Type B pancreatic cell (in vitro differentiated cells): Measurements from ENCODE around the gene APBB2. TPM values are rescaled to one million over a fixed set of nuclear protein-coding genes. Genes with fewer than 3 reads are reported as not detected.

Source experiments
- DNase-seq: peaks from one replicate; pipeline ENCODE4 v3.0.0; 2021; ENCODE audit warnings: mixed read lengths; ENCODE audit not compliant: unreplicated experiment; ENCODE audit errors: extremely low spot score
- H3K27ac Mint-ChIP-seq: 2 replicates; pipeline ENCODE4 v1.8.0; 2021; ENCODE audit warnings: mild to moderate bottlenecking, mixed read lengths
- H3K27me3 Mint-ChIP-seq: 2 replicates; pipeline ENCODE4 v1.8.0; 2021; ENCODE audit warnings: mixed read lengths
- H3K36me3 Mint-ChIP-seq: 2 replicates; pipeline ENCODE4 v1.8.0; 2021; ENCODE audit warnings: mixed read lengths
- H3K4me1 Mint-ChIP-seq: one replicate; pipeline ENCODE4 v1.8.0; 2021; ENCODE audit warnings: mixed read lengths; ENCODE audit not compliant: unreplicated experiment
- H3K4me3 Mint-ChIP-seq: 2 replicates; pipeline ENCODE4 v1.8.0; 2021; ENCODE audit warnings: mild to moderate bottlenecking, mixed read lengths
- H3K9me3 Mint-ChIP-seq: 2 replicates; pipeline ENCODE4 v1.8.0; 2021; ENCODE audit warnings: mixed read lengths
- total RNA-seq: library from RNA; stranded (reverse); gene quantifications from 2 replicates; pipeline ENCODE4 v1.2.1, GENCODE V29; 2021; ENCODE audit warnings: low replicate concordance
- TF ChIP-seq, protein P1 (sequence below): fragments of 200-600 bp; sonication (generic); conservative IDR thresholded peaks from 2 replicates; pipeline ENCODE4 v1.5.0; 2021; ENCODE audit warnings: antibody characterized with exemption, mild to moderate bottlenecking

APBB2 gene
- total RNA-seq, 1 donor from 2014 or later: 33.3 TPM

DNA sequence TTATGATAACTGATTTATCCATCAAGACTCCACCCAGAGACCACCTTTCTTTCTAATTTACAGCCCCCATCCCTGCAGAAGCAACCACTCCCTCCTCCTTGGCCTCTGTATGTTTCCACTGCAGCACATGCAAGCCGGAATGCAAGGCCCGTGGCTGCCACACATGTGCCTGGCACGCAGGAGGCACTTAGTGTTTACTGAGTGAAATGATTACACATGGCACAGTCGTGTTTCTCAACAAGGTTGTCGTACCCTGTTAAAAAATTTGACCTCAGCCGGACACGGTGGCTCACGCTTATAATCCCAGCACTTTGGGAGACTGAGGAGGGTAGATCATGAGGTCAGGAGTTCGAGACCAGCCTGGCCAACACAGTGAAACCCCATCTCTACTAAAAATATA, 104.3 kb downstream of the APBB2 start:
- Mint-ChIP-seq H3K4me3 (no peak overlapping the region), H3K27ac (no peak overlapping the region)

DNA sequence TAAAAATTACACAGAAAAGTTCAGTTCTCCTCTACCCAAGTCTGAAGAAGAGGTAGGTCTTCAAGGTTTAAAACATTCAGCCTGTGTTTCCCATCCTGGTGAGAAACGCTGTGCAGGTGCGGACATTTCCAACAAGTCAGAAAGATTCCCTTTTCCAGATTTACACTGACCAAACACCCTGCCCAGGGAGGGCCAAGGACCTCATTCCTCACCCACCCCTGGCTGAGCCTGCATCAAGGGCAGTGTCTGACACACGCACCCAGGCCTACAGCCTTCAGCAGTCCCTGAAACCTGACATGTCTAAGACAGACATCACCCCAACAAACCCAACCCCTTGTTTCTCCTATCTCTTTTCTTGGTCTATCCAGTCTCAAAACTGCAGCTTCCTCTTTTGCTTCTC, 105.9 kb downstream of the APBB2 start:
- H3K9me3 Mint-ChIP-seq: no peaks in the 10 kb centered on the region
- peaks cover 3% of the 10 kb centered on the region for H3K36me3 Mint-ChIP-seq
- H3K4me3 Mint-ChIP-seq: no peak overlapping the region
- no peak for DNase-seq
- H3K4me1 Mint-ChIP-seq: no peaks in the 10 kb centered on the region
- TF ChIP-seq, protein P1, sequence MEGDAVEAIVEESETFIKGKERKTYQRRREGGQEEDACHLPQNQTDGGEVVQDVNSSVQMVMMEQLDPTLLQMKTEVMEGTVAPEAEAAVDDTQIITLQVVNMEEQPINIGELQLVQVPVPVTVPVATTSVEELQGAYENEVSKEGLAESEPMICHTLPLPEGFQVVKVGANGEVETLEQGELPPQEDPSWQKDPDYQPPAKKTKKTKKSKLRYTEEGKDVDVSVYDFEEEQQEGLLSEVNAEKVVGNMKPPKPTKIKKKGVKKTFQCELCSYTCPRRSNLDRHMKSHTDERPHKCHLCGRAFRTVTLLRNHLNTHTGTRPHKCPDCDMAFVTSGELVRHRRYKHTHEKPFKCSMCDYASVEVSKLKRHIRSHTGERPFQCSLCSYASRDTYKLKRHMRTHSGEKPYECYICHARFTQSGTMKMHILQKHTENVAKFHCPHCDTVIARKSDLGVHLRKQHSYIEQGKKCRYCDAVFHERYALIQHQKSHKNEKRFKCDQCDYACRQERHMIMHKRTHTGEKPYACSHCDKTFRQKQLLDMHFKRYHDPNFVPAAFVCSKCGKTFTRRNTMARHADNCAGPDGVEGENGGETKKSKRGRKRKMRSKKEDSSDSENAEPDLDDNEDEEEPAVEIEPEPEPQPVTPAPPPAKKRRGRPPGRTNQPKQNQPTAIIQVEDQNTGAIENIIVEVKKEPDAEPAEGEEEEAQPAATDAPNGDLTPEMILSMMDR: no peak
- H3K27ac Mint-ChIP-seq: no peak overlapping the region
- H3K27me3 Mint-ChIP-seq: no peaks in the 10 kb centered on the region

More for the DNA sequence above, 104.3 kb downstream of the APBB2 start:
- Mint-ChIP-seq H3K4me1 (no peaks in the 10 kb centered on the region), H3K9me3 (no peaks in the 10 kb centered on the region), H3K36me3 (peaks cover 3% of the 10 kb centered on the region), H3K27me3 (no peaks in the 10 kb centered on the region)
- DNase-seq: no peak
- TF ChIP-seq, protein P1: no peak

DNA sequence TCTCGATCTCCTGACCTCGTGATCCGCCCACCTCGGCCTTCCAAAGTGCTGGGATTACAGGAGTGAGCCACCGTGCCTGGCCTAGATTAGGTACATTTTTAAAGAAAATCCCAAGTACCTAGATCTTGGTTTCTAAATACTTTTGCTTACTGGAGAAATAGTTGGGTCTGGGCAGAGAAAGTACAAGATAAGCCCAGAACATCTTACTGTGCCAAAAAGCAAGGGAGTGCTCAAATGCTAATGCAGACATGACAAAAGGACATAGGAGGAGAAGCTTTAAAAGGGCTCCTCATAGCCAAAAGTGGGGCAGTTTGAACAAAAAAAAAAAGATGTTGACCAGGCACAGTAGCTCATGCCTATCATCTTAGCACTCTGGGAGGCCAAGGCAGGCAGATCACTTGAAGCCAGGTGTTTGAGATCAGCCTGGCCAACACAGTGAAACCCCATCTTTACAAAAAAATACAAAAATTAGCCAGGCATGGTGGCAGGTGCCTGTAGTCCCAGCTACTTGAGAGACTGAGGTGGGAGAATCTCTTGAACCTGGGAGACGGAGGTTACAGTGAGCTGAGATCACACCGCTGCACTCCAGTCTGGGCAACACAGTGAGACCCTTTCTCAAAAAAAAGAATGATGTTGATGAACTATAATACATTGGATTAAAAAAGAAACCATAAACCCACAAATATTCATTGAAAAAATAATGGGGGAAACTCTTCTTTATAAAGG, 107.5 kb downstream of the APBB2 start:
- Mint-ChIP-seq H3K4me1 (peaks cover 11% of the 10 kb centered on the region), H3K27ac (no peak overlapping the region), H3K9me3 (no peaks in the 10 kb centered on the region), H3K4me3 (no peak overlapping the region), H3K36me3 (peaks cover 3% of the 10 kb centered on the region), H3K27me3 (no peaks in the 10 kb centered on the region)
- TF ChIP-seq, protein P1: no peak
- no peak for DNase-seq

DNA sequence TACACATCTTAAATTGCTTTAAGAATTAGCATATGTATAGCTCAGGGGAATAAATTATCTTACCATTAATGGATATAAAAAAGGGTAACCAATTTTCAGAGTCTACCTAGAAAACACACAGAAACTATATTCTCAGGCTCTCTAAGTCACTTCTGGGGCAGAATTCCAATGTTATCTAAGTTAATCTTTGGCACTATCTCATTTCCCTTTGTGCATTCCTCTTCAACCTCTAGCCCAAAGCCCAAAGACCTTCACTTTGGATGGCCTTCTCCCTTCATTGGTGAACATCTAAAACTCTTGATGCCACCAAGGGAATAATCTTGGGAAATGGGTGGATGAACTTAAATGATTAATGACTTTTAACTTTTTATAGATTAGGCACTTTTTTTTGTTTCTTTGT, 108.3 kb downstream of the APBB2 start:
- TF ChIP-seq, protein P1: no peak
- H3K4me3 Mint-ChIP-seq: no peak overlapping the region
- H3K4me1 Mint-ChIP-seq: peaks cover 12% of the 10 kb centered on the region
- peaks cover 3% of the 10 kb centered on the region for H3K36me3 Mint-ChIP-seq
- no peak for DNase-seq
- H3K27ac Mint-ChIP-seq: no peak overlapping the region
- no peaks in the 10 kb centered on the region for H3K9me3 Mint-ChIP-seq
- no peaks in the 10 kb centered on the region for H3K27me3 Mint-ChIP-seq

DNA sequence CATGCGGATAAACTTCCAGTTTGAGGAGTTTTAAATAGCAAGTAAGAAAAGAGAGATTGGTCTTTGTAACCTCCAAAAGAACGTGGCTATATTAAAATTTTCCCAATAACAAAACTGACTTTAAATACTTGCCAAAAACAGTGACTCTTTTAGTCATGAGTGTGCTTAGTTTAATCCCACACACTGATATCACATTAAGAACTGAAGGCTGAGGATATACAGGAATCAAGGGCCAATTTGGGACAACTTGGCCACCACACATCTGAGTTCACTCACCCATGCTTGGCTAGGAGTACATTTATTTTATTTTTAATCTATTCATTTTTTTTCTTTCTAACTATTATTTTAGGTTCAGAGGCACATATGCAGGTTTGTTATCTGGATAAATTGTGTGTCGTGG, 110.2 kb downstream of the APBB2 start:
- DNase-seq: no peak
- peaks cover 3% of the 10 kb centered on the region for H3K36me3 Mint-ChIP-seq
- H3K4me1 Mint-ChIP-seq: peaks cover 12% of the 10 kb centered on the region
- H3K27me3 Mint-ChIP-seq: no peaks in the 10 kb centered on the region
- no peaks in the 10 kb centered on the region for H3K9me3 Mint-ChIP-seq
- TF ChIP-seq, protein P1: no peak
- H3K27ac Mint-ChIP-seq: no peak overlapping the region
- H3K4me3 Mint-ChIP-seq: no peak overlapping the region
